Suppressor macrophage (primary cell): ENCODE measurements around the gene LMBR1.
"Not testable (repeated sequence)": the region's sequence is repeated elsewhere in the genome, so short reads cannot be mapped to it uniquely, and the experiment has no call there.

Experiments used
- DNase-seq, 4 experiments: peaks; one replicate each; pipeline ENCODE4 v3.0.0-alpha.2; 2020 to 2022

The LMBR1 gene

GRCh38 chr7:156754201-156754600 is 138.8 kb downstream of the LMBR1 start:
- no peak for DNase-seq

- DNase-seq, result no peak
Measured at GRCh38 chr7:156753630-156754029, 139.4 kb downstream of the LMBR1 start.

GRCh38 chr7:156753229-156753560 is 139.8 kb downstream of the LMBR1 start:
- peak; percentile 38 to 69 (median 57) for DNase-seq

- DNase-seq, result peak in 2 of 4 experiments; percentile 52 to 54
Measured at GRCh38 chr7:156752367-156753228, 140.4 kb downstream of the LMBR1 start.

GRCh38 chr7:156751319-156751718 is 141.7 kb downstream of the LMBR1 start:
- peak; percentile 6 to 67 (median 51) for DNase-seq

GRCh38 chr7:156747718-156748117 is 145.3 kb downstream of the LMBR1 start:
- no peak for DNase-seq

- no peak for DNase-seq
Measured at GRCh38 chr7:156746891-156747290, 146.1 kb downstream of the LMBR1 start.

GRCh38 chr7:156739596-156739995 is 153.4 kb downstream of the LMBR1 start:
- DNase-seq, result no peak

GRCh38 chr7:156735851-156736250 is 157.1 kb downstream of the LMBR1 start:
- DNase-seq, result no peak

- DNase-seq, result no peak
Measured at GRCh38 chr7:156733638-156734037, 159.3 kb downstream of the LMBR1 start.

- no peak for DNase-seq
Measured at GRCh38 chr7:156732091-156732625, 160.8 kb downstream of the LMBR1 start.

GRCh38 chr7:156731651-156732050 is 161.3 kb downstream of the LMBR1 start:
- DNase-seq, result no peak

- DNase-seq, result peak in 1 of 4 experiments; percentile 4
Measured at GRCh38 chr7:156725936-156726335, 167.0 kb downstream of the LMBR1 start.

GRCh38 chr7:156725073-156725472 is 167.9 kb downstream of the LMBR1 start:
- DNase-seq, result no peak

- no peak for DNase-seq
Measured at GRCh38 chr7:156722043-156722826, 170.7 kb downstream of the LMBR1 start.

- DNase-seq, result no peak
Measured at GRCh38 chr7:156703773-156704482, 189.1 kb downstream of the LMBR1 start.

GRCh38 chr7:156703209-156703608 is 189.8 kb downstream of the LMBR1 start:
- DNase-seq, result no peak

- DNase-seq, result no peak
Measured at GRCh38 chr7:156702399-156702798, 190.6 kb downstream of the LMBR1 start.

- DNase-seq, result not testable (repeated sequence)
Measured at GRCh38 chr7:156701787-156702186, 191.2 kb downstream of the LMBR1 start.

- not testable (repeated sequence) for DNase-seq
Measured at GRCh38 chr7:156698512-156698911, 194.5 kb downstream of the LMBR1 start.

- not testable (repeated sequence) for DNase-seq
Measured at GRCh38 chr7:156697283-156697682, 195.7 kb downstream of the LMBR1 start.

- DNase-seq, result no peak
Measured at GRCh38 chr7:156693627-156694026, 199.4 kb downstream of the LMBR1 start.

GRCh38 chr7:156692849-156693248 is 200.1 kb downstream of the LMBR1 start:
- no peak for DNase-seq
